GM20000 (cell line): ENCODE data around the gene BAG2.

Experiments
- DNase-seq: peaks from one replicate; pipeline ENCODE4 v3.0.0; 2012; ENCODE audit warnings: low spot score
- TF ChIP-seq, protein P1 (sequence below): IDR thresholded peaks from 2 replicates; pipeline ENCODE4 v1.5.1; 2012; ENCODE audit warnings: mild to moderate bottlenecking, control low read depth; ENCODE audit errors: extremely low read depth, missing control alignments

The BAG2 gene

DNA sequence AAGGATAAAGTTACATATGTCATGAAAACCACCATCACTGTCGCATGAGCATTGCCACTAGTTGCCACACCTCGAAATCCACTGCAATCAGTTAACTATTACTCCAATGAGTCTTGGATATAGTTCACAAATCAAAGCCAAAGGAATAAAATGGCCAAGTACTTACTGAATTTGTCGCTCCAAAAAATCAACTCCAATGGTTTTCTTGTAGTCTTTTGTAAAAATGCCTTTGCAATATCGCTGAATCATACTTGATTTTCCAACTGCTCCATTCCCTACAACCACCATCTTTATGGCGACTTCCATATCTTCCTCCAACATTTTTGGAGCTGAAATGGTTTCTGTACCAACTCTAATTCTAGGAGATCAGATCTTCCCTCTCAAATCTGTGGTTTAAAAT, 37.9 kb downstream of the BAG2 start:
- DNase-seq = no peak
- TF ChIP-seq, protein P1, sequence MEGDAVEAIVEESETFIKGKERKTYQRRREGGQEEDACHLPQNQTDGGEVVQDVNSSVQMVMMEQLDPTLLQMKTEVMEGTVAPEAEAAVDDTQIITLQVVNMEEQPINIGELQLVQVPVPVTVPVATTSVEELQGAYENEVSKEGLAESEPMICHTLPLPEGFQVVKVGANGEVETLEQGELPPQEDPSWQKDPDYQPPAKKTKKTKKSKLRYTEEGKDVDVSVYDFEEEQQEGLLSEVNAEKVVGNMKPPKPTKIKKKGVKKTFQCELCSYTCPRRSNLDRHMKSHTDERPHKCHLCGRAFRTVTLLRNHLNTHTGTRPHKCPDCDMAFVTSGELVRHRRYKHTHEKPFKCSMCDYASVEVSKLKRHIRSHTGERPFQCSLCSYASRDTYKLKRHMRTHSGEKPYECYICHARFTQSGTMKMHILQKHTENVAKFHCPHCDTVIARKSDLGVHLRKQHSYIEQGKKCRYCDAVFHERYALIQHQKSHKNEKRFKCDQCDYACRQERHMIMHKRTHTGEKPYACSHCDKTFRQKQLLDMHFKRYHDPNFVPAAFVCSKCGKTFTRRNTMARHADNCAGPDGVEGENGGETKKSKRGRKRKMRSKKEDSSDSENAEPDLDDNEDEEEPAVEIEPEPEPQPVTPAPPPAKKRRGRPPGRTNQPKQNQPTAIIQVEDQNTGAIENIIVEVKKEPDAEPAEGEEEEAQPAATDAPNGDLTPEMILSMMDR = no peak

DNA sequence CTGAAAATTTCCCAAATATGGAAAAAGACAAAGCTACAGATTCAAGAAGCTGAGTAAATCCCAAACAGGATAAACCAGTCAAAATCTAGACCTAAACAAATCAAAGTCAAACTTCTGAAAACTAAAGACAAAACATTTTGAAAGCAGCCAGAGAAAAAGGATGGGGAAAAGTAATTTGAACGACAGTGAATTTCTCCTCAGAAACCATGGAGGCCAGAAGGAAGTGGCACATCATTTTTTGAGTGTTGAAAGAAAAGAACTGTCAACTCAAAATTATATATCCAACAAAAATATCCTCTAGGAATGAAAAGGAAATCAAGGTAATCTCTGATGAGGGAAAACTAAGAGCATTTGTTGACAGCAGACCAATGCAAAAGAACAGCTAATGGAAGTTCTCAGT, 43.1 kb downstream of the BAG2 start:
- DNase-seq = no peak
- TF ChIP-seq, protein P1 = no peak

DNA sequence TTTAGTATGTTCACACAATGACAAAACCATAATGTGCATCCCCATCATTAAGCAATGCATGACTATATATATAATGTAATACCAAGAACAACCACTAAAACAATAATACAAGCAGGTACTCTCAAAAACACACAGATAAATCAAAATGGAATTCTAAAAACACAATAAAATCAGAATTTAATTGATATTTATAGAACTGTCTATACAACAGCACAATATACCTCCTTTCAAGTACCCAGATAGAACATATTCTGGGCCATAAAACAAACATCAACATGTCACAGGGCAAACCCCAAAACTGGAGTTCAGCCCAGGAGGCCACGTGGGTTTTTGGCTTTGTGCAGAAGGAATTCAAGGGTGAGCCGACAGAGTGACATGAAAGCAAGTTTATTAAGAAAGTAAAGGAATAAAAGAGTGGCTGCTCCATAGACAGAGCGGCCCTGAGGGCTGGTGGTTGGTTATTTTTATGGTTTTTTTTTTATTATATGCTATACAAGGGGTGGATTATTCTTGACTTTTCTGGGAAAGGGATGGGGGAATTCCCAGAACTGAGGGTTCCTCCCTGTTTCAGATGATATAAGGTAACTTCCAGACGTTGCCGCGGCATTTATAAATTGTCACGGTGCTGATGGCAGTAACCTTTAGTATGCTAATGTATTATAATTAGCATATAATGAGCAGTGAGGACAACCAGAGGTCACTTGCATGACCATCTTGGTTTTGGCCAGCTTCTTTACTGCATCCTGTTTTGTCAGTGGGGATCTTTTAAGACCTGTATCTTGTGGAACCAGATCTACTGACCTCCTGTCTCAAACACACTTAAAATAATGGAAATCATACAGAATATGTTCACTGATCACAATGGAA, 44.3 kb downstream of the BAG2 start:
- TF ChIP-seq, protein P1 = no peak
- no peak for DNase-seq

DNA sequence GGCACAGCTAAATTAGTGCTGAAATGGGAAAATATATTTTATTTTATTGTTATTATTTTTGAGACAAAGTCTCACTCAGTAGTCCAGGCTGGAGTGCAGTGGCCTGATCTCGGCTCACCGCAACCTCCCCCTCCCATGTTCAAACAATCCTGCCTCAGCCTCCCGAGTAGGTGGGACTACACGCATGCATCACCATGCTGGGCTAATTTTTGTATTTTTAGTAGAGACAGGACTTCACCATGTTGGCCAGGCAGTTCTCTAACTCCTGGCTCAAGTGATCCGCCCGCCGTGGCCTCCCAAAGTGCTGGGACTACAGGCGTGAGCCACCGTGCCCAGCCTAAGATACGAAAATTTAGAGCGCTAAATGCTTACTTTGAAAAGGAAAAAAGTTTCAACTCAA, 45.1 kb downstream of the BAG2 start:
- TF ChIP-seq, protein P1 = no peak

DNA sequence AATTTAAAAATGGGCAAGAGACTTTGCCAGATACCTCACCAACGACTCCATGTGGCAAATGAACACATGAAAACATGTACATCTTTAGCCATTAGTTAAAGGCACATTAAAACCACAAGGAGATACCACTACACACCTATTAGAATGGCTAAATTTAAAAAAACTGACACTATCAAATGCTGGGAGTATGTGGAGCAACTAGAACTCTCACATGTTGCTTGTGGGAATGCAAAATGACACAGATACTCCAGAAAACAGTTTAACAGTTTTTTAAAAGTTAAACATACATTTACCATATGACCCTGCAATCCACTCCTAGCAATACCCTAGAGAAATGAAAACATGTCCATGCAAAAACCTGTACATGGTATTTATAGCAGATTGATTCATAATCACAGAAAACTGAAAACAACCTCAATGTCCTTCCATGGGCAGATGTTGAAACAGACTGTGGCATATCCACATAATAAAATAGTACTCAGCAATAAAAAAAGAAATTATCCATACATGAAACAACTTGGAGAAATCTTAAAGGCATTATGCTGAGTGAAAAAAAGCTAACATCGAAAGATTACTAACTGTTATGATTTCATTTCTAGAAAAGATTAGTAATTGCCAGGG, 48.1 kb downstream of the BAG2 start:
- DNase-seq = no peak
- TF ChIP-seq, protein P1 = no peak

More for the DNA sequence above, 45.1 kb downstream of the BAG2 start:
- no peak for DNase-seq

DNA sequence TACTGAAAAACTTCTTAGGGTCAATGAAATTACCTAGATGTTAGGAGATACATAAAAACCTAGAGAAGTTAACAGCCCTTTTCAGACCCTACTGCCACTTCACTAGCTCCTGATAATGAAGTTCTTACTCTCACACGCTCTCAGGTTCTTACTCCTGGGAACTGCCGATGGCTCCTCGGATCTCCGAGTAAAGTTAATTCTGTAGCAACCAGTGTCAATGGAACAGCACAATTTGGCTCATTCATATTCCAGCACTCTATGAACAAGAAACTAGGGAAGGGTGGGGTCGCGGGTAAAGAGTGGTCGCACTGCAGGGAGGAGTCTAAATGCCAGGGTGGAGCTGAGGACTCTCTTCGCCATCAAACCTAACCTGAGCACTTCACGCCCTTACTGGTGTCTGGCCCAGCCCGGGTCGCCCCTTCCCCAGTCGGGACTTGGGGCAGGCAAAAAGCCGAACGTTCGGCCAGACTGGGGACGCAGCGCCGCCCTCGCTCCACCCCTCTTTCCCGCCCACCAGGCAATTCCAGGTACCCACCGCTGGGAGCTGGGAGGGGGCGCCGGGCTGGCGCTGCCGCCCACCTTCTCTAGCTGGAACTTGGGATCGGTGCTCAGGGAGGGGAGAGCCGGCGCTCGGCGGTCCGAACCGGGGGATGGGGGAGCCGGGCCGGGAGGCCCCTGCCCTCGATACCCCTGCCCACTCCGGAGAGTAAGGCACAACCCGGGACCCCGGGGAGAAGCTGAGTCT, 49.2 kb downstream of the BAG2 start:
- DNase-seq = peak; percentile 67
- TF ChIP-seq, protein P1 = no peak
